Liver (tissue), 9 donors: ENCODE results near the gene TSC22D2. TPM values are rescaled to one million over a fixed set of nuclear protein-coding genes. Genes with fewer than 3 reads are reported as not detected.

Source experiments
- DNase-seq: peaks from one replicate; pipeline ENCODE4 v3.0.0-alpha.2; 2017; ENCODE audit warnings: low spot score
- H3K27ac ChIP-seq, 2 donors: one replicate each; pipeline ENCODE4 v1.7.0; 2013; ENCODE audit warnings: inconsistent platforms in 2 of 2, low read length in 2 of 2, control low read depth in 1 of 2, low read depth in 1 of 2, mild to moderate bottlenecking in 1 of 2
- H3K27me3 ChIP-seq, 4 donors: one replicate each; pipeline versions ENCODE4 v1.6.1 to v1.7.0; 2013; ENCODE audit warnings: low read length in 3 of 4, inconsistent platforms in 1 of 4, mild to moderate bottlenecking in 1 of 4, moderate library complexity in 1 of 4; ENCODE audit not compliant: control insufficient read depth in 4 of 4, insufficient read depth in 4 of 4
- H3K36me3 ChIP-seq, 4 donors: one replicate each; pipeline versions ENCODE4 v1.6.1 to v1.7.0; 2013; ENCODE audit warnings: low read length in 3 of 4, mild to moderate bottlenecking in 3 of 4, low read depth in 1 of 4, moderate library complexity in 1 of 4; ENCODE audit not compliant: control insufficient read depth in 4 of 4, insufficient read depth in 3 of 4
- H3K4me1 ChIP-seq, 4 donors: one replicate each; pipeline versions ENCODE4 v1.6.1 to v1.7.0; 2013; ENCODE audit warnings: low read length in 3 of 4, mild to moderate bottlenecking in 3 of 4, moderate library complexity in 1 of 4; ENCODE audit not compliant: control insufficient read depth in 4 of 4, insufficient read depth in 4 of 4
- H3K4me3 ChIP-seq, 3 donors: one replicate each; pipeline versions ENCODE4 v1.6.1 to v1.7.0; 2013; ENCODE audit warnings: low read length in 3 of 3, control low read depth in 1 of 3, low read depth in 1 of 3, mild to moderate bottlenecking in 1 of 3
- H3K9ac ChIP-seq, 2 donors: one replicate each; pipeline ENCODE4 v1.7.0; 2013; ENCODE audit warnings: low read length in 2 of 2, mild to moderate bottlenecking in 2 of 2, moderate library complexity in 2 of 2, control low read depth in 1 of 2, low read depth in 1 of 2
- H3K9me3 ChIP-seq, 4 donors: one replicate each; pipeline versions ENCODE4 v1.6.1 to v1.7.0; 2013; ENCODE audit warnings: low read length in 3 of 4; ENCODE audit not compliant: control insufficient read depth in 4 of 4
- EGR1 ChIP-seq, 2 donors: IDR thresholded peaks; 2 replicates each; pipeline ENCODE4 v1.6.1; 2016 to 2018; ENCODE audit warnings: antibody characterized with exemption in 2 of 2, low read depth in 2 of 2
- FOXA1 ChIP-seq: IDR thresholded peaks from 2 replicates; pipeline ENCODE4 v1.6.1; 2016; ENCODE audit warnings: antibody characterized with exemption
- FOXA2 ChIP-seq: IDR thresholded peaks from 2 replicates; pipeline ENCODE4 v1.6.1; 2016; ENCODE audit warnings: antibody characterized with exemption
- GABPA ChIP-seq, 2 donors: IDR thresholded peaks in 1 of 2; conservative IDR thresholded peaks in 1 of 2; 2 replicates each; pipeline ENCODE4 v1.6.1; 2016; ENCODE audit warnings: antibody characterized with exemption in 2 of 2, mild to moderate bottlenecking in 1 of 2, moderate library complexity in 1 of 2
- HNF4A ChIP-seq, 2 donors: conservative IDR thresholded peaks; 2 replicates each; pipeline ENCODE4 v1.6.1; 2016; ENCODE audit warnings: antibody characterized with exemption in 2 of 2, mild to moderate bottlenecking in 2 of 2
- HNF4G ChIP-seq: IDR thresholded peaks from 2 replicates; pipeline ENCODE4 v1.6.1; 2016; ENCODE audit warnings: antibody characterized with exemption
- JUND ChIP-seq, 2 donors: IDR thresholded peaks; 2 replicates each; pipeline ENCODE4 v1.6.1; 2016; ENCODE audit warnings: antibody characterized with exemption in 2 of 2
- NR2F2 ChIP-seq: IDR thresholded peaks from 2 replicates; pipeline ENCODE4 v1.6.1; 2016; ENCODE audit warnings: antibody characterized with exemption
- RAD21 ChIP-seq, 2 donors: IDR thresholded peaks; 2 replicates each; pipeline ENCODE4 v1.6.1; 2016; ENCODE audit warnings: antibody characterized with exemption in 2 of 2, mild to moderate bottlenecking in 2 of 2
- RXRA ChIP-seq, 2 donors: IDR thresholded peaks; 2 replicates each; pipeline ENCODE4 v1.6.1; 2017 to 2018; ENCODE audit warnings: antibody characterized with exemption in 2 of 2, mild to moderate bottlenecking in 1 of 2
- YY1 ChIP-seq: IDR thresholded peaks from 2 replicates; pipeline ENCODE4 v1.6.1; 2016; ENCODE audit warnings: antibody characterized with exemption, mild to moderate bottlenecking
- WGBS: extraction: QIAGEN DNeasy Blood & Tissue Kit; methylation state at CpG from one replicate; pipeline ENCODE4 v1.1.7; 2013; 5-methylcytosine and 5-hydroxymethylcytosine counted together
- polyA plus RNA-seq, 2 donors: library from polyadenylated mRNA; stranded (reverse) in 1 of 2; unstranded in 1 of 2; fragments of 200-250 nt in 1 of 2; fragments of >200 nt in 1 of 2; fragmentation: Nextera tagmentation in 1 of 2; extraction: Ambion mirVana in 1 of 2; gene quantifications; one replicate each; pipeline versions ENCODE4 v1.2.1 to v1.2.3, GENCODE V29; 2013 to 2015
- total RNA-seq, 2 donors: library from RNA; depleted of rRNA; stranded (reverse); fragments of >200 nt; gene quantifications; one replicate each; pipeline ENCODE4 v1.2.3, GENCODE V29; 2014
- TF ChIP-seq, protein P1 (sequence below): IDR thresholded peaks from 2 replicates; pipeline ENCODE4 v1.6.1; 2016; ENCODE audit warnings: antibody characterized with exemption, mild to moderate bottlenecking
- TF ChIP-seq, protein P2 (sequence below): fragments of 150-350 bp; IDR thresholded peaks from 2 replicates; pipeline ENCODE4 v1.5.1; 2017; ENCODE audit warnings: improper control_type of control experiment, low read depth, low read length; ENCODE audit not compliant: missing input control
- TF ChIP-seq, protein P3 (sequence below): IDR thresholded peaks from 2 replicates; pipeline ENCODE4 v1.6.1; 2016; ENCODE audit warnings: antibody characterized with exemption
- TF ChIP-seq, protein P4 (sequence below): IDR thresholded peaks from 2 replicates; pipeline ENCODE4 v1.6.1; 2016; ENCODE audit warnings: antibody characterized with exemption
- TF ChIP-seq, protein P5 (sequence below): IDR thresholded peaks from 2 replicates; pipeline ENCODE4 v1.6.1; 2016; ENCODE audit warnings: antibody characterized with exemption
- donor health status: healthy.
- donor health status: healthy.
- donor health status: healthy.
- donor health status: healthy.
- donor health status: healthy.

The TSC22D2 gene
- total and polyA plus RNA-seq, 4 donors = 4.0 to 9.6 (median 7.8) TPM

DNA sequence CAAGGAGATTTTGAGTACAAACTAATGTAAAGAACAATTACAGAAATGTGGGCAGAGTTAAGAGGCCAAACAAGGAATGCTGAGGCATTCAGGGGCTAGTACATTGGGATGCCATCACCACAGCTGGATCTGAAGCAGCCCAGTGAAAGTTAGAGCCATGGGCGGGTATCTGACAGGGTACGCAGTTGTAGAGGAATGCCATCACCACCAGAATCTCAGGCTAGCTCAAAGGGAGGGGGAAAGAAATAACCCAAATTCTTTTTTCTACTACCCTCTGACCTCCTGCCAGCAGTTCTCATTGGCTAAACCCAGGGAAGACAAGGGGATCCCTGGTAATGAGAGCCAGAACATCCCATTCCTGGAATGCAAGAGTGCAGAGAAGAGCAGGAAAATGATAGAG lies 9.0 kb upstream of the TSC22D2 start:
- WGBS = 97% methylated on average over 2 of the region's 2 CpGs

DNA sequence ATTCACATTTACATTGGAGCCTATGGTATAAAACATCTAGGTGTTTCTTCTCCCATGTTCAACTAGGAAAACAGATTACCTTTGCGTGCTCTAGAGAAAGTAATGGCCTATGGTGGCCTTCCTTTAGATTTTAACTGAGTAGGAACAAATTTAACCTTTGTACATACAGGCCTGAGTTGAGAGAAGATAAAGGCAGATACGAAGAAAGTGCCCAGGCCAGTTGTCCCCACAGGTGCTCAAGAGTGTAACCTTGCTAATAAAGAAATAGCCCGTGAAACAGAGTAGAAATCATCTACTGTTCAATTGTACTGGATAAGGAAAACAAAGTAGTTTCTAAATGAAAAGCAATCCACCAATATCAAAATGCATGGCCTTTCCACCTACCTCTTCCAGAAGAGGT lies 6.8 kb upstream of the TSC22D2 start:
- no peak overlapping the region for H3K27ac ChIP-seq
- 87% methylated on average over 3 of the region's 3 CpGs for WGBS
- H3K9me3 ChIP-seq = no peaks in the 10 kb centered on the region
- no peaks in the 10 kb centered on the region for H3K27me3 ChIP-seq
- DNase-seq = no peak
- no peaks in the 10 kb centered on the region for H3K36me3 ChIP-seq
- H3K4me3 ChIP-seq = no peak overlapping the region
- TF ChIP-seq HNF4G = no peak
- TF ChIP-seq, protein P1, sequence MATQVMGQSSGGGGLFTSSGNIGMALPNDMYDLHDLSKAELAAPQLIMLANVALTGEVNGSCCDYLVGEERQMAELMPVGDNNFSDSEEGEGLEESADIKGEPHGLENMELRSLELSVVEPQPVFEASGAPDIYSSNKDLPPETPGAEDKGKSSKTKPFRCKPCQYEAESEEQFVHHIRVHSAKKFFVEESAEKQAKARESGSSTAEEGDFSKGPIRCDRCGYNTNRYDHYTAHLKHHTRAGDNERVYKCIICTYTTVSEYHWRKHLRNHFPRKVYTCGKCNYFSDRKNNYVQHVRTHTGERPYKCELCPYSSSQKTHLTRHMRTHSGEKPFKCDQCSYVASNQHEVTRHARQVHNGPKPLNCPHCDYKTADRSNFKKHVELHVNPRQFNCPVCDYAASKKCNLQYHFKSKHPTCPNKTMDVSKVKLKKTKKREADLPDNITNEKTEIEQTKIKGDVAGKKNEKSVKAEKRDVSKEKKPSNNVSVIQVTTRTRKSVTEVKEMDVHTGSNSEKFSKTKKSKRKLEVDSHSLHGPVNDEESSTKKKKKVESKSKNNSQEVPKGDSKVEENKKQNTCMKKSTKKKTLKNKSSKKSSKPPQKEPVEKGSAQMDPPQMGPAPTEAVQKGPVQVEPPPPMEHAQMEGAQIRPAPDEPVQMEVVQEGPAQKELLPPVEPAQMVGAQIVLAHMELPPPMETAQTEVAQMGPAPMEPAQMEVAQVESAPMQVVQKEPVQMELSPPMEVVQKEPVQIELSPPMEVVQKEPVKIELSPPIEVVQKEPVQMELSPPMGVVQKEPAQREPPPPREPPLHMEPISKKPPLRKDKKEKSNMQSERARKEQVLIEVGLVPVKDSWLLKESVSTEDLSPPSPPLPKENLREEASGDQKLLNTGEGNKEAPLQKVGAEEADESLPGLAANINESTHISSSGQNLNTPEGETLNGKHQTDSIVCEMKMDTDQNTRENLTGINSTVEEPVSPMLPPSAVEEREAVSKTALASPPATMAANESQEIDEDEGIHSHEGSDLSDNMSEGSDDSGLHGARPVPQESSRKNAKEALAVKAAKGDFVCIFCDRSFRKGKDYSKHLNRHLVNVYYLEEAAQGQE = no peak
- TF ChIP-seq FOXA2 = no peak
- no peak for TF ChIP-seq EGR1 (IDR thresholded peaks at IDR 0.05; ENCODE audit: low read depth in 2 of 2)
- TF ChIP-seq HNF4A (conservative IDR thresholded peaks at IDR 0.05) = no peak
- no peak for TF ChIP-seq NR2F2
- no peak for TF ChIP-seq JUND (IDR thresholded peaks at IDR 0.05)
- no peak overlapping the region for H3K9ac ChIP-seq
- H3K4me1 ChIP-seq = no peaks in the 10 kb centered on the region

More for the DNA sequence above, 9.0 kb upstream of the TSC22D2 start:
- DNase-seq = no peak
- no peak for TF ChIP-seq EGR1 (IDR thresholded peaks at IDR 0.05; ENCODE audit: low read depth in 2 of 2)
- TF ChIP-seq, protein P2, sequence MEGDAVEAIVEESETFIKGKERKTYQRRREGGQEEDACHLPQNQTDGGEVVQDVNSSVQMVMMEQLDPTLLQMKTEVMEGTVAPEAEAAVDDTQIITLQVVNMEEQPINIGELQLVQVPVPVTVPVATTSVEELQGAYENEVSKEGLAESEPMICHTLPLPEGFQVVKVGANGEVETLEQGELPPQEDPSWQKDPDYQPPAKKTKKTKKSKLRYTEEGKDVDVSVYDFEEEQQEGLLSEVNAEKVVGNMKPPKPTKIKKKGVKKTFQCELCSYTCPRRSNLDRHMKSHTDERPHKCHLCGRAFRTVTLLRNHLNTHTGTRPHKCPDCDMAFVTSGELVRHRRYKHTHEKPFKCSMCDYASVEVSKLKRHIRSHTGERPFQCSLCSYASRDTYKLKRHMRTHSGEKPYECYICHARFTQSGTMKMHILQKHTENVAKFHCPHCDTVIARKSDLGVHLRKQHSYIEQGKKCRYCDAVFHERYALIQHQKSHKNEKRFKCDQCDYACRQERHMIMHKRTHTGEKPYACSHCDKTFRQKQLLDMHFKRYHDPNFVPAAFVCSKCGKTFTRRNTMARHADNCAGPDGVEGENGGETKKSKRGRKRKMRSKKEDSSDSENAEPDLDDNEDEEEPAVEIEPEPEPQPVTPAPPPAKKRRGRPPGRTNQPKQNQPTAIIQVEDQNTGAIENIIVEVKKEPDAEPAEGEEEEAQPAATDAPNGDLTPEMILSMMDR = no peak
- TF ChIP-seq, protein P3, sequence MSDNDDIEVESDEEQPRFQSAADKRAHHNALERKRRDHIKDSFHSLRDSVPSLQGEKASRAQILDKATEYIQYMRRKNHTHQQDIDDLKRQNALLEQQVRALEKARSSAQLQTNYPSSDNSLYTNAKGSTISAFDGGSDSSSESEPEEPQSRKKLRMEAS = no peak
- TF ChIP-seq RAD21 (IDR thresholded peaks at IDR 0.05) = no peak
- TF ChIP-seq HNF4A (conservative IDR thresholded peaks at IDR 0.05) = no peak
- no peak for TF ChIP-seq YY1
- no peak for TF ChIP-seq JUND (IDR thresholded peaks at IDR 0.05)
- no peak for TF ChIP-seq HNF4G
- no peak for TF ChIP-seq FOXA2
- TF ChIP-seq, protein P4, sequence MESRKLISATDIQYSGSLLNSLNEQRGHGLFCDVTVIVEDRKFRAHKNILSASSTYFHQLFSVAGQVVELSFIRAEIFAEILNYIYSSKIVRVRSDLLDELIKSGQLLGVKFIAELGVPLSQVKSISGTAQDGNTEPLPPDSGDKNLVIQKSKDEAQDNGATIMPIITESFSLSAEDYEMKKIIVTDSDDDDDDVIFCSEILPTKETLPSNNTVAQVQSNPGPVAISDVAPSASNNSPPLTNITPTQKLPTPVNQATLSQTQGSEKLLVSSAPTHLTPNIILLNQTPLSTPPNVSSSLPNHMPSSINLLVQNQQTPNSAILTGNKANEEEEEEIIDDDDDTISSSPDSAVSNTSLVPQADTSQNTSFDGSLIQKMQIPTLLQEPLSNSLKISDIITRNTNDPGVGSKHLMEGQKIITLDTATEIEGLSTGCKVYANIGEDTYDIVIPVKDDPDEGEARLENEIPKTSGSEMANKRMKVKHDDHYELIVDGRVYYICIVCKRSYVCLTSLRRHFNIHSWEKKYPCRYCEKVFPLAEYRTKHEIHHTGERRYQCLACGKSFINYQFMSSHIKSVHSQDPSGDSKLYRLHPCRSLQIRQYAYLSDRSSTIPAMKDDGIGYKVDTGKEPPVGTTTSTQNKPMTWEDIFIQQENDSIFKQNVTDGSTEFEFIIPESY = no peak
- TF ChIP-seq FOXA1 = no peak
- TF ChIP-seq, protein P5, sequence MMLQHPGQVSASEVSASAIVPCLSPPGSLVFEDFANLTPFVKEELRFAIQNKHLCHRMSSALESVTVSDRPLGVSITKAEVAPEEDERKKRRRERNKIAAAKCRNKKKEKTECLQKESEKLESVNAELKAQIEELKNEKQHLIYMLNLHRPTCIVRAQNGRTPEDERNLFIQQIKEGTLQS = no peak
- no peak for TF ChIP-seq RXRA (IDR thresholded peaks at IDR 0.05)
- TF ChIP-seq NR2F2 = no peak
- TF ChIP-seq GABPA (IDR thresholded peaks at IDR 0.05 in 1 of 2, conservative IDR thresholded peaks at IDR 0.05 in 1 of 2) = no peak
- no peak overlapping the region for H3K27ac ChIP-seq
- H3K4me3 ChIP-seq = no peak overlapping the region
- H3K27me3 ChIP-seq = no peaks in the 10 kb centered on the region
- no peak overlapping the region for H3K9ac ChIP-seq
- H3K9me3 ChIP-seq = no peaks in the 10 kb centered on the region
- no peaks in the 10 kb centered on the region for H3K36me3 ChIP-seq
- H3K4me1 ChIP-seq = no peaks in the 10 kb centered on the region
